Left renal pelvis (tissue), 4 donors: Measurements from ENCODE around the gene ATG7. TPM values are rescaled to one million over a fixed set of nuclear protein-coding genes. Genes with fewer than 3 reads are reported as not detected.
"Not testable (repeated sequence)": the region's sequence is repeated elsewhere in the genome, so short reads cannot be mapped to it uniquely, and the experiment has no call there.

ENCODE experiments used
- DNase-seq, 4 donors: peaks; one replicate each; pipeline ENCODE4 v3.0.0-alpha.2; 2013; ENCODE audit warnings: low read depth in 4 of 4, low spot score in 3 of 4
- polyA plus RNA-seq, 4 donors: library from polyadenylated mRNA; unstranded; fragments of 120-200 nt; gene quantifications; one replicate each; pipeline ENCODE4 v1.2.1, GENCODE V29; 2013; ENCODE audit not compliant: insufficient read length in 4 of 4

ATG7 gene
- polyA plus RNA-seq, 4 donors: 23.5 to 26.3 (median 25.4) TPM

DNA sequence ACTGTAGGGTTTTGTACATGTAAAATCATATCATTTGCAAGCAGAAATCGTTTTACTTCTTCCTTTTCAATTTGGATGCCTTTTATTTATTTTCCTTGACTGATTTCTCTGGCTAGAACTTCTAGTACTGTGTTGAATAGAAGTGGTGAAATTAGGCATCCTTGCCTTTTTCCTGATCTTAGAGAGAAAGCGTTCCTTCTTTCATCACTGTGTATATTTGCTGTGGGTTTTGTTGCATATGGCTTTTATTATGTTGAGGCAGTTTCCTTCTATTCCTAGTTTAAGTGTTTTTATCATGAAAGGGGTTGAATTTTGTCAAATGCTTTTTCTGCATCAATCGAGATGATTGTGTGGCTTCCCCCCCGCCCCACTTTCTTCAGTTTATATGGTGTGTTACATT lies 140.9 kb downstream of the ATG7 start:
- no peak for DNase-seq

DNA sequence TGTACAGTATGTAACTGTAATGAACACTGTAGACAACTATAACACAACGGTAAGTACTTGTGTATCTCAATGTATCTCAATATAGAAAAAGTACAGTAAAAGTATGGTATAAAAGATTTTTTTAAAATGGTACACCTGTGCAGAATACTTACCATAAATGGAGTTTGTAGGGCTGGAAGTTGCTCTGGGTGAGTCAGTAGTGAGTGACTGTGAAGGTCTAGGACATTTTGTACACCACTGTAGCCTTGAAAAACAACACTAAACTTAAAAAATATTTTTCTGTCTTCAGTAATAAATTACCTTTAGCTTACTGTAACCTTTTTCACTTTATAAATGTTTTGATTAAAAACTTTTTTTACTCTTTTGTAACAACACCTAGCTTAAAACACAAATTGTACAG lies 142.9 kb downstream of the ATG7 start:
- DNase-seq: no peak

DNA sequence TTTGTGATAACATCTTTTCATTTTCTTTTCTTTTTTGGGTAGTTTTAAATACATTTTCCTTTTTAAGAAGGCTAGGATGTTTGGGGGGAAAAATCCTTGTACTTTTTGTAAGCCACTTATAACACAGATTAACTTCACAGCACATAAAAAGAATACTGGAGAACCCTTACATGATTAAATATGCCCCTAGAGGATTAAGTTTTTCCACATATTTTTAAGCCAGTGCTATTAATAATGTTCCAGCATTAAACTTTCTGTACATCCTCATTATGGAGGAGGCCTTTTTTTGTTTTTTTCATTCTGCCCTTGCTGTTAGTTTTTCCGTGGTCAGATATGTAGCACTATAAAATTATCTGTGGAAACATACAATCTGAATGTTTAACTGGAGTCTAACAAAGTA lies 147.9 kb downstream of the ATG7 start:
- DNase-seq: no peak

DNA sequence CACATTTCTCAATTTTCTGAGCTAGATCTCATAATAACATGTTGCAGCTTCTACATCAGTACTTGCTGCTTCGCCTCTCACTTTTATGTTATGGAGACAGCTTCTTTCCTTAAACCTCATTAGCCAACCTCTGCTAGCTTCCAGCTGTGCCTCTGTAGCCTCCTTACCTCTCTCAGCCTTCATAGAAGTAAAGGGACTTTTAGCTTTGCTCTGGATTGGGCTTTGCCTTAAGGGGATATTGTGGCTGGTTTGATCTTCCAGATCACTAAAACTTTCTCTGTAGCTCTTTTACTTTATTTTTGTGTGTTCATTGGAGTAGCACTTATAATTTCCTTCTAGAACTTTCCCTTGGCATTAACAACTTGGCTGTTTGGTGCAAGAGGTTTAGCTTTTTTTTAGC lies 150.1 kb downstream of the ATG7 start:
- no peak for DNase-seq

DNA sequence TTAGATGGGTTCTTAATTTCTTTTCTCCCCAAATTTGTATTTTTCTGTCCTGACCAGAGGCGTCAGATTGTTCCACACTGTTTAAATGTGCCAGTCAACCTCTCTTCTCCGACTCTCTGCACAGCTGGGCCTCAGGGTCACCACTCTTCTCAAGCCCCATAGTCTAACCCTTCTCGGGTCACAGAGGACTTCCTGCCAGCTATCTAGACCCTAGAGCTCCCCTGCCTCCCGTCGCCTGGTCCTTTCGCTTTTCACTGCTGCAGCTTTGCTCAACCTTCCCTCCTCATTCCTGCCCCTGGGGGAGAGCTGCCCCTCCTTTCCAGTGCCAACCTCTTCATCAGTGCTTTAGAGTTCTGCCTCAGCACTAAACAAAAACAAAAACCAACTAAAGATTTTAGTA lies 151.7 kb downstream of the ATG7 start:
- DNase-seq: no peak

DNA sequence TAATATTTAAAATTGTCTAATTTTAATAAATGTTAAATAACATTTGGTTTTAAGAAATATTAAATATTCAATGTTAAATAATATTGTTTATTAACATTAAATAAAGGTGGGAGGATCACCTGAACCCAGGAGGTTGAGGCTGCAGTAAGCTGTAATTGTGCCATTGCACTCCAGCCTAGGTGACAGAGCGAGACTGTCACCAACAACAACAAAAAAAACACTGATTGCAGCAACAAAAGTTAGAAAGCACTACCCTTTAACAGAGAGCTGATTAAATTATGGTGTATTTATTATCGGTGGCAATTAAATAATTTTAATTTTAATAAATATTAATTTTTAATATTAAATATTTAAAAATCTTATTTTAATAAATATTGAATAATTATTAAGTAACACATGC lies 152.1 kb downstream of the ATG7 start:
- no peak for DNase-seq

DNA sequence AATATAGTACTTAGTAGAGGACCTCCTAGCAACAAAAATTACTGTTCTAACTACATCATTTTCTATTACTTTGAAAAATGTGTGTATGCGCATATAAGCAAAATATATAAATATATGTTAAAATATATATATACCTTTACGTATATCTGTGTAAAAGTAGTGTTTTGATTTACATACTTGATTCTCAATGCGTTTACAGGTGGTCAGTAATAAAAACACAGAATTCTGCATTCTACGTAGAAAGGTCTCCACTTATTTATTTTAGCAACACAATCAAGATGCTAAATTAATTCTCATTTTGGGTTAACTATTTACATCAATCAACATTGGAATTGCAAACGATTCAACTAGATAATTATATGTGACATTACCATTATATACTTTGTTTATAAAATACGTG lies 158.0 kb downstream of the ATG7 start:
- no peak for DNase-seq

DNA sequence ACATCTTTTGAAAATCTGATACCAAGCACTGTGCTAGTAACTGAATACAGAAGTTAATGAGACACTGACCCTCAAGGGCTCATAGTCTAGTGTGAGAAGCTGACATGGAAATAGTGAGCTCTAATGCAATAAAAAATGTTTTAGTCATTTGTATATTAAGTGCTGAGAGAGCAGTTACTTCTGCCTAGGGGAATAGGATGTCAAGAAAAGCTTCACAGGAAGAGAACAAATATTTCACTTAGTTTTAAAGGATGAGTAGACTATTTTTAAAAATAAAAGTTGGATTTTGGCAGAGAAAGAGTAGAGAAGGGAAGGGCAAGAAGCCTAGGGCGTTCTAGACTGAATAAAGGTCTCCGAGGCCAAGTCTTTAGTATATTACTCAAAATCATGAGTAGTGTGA lies 158.4 kb downstream of the ATG7 start:
- DNase-seq: no peak

DNA sequence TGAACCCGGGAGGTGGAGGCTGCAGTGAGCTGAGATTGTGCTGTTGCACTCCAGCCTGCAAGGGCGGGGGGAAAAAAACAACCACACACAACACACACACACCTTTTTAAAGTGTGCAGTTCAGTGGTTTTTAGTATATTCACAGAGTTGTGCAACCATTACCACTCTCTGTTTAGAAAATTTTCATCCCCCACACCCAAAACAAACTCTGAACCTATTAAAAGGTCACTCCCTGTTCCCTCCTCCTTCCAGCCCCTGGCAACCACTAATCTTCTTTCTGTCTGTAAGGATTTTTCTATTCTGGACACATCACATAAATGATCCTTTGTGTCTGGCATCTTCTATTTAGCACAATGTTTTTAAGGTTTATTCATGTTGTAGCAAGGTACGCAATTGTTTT lies 159.1 kb downstream of the ATG7 start:
- no peak for DNase-seq

DNA sequence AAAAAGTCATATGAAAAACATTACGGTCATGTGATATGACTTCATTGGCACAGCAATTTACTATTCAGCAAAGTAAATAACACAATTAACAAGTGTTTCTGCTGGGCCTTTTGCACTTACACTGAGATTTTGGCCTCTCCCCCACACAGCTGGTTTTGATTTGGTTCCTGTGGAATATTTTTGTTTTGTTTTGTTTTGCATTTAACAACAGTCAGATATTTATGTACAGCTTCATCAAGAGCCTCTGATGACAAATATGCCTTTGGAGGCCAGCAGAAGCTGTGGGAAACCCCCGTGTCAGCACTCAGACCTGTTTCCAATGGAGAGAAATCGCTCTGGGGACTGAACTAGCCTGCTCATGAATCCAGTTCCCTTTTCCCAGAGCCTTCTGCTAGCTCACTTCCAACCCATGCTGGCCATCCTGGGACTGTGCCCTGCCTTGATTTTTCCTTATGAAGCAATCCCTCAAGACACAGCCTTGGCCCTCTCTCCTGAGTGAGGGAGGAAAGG lies 161.9 kb downstream of the ATG7 start:
- DNase-seq: peak in 2 of 4 donors; percentile 31 to 45

DNA sequence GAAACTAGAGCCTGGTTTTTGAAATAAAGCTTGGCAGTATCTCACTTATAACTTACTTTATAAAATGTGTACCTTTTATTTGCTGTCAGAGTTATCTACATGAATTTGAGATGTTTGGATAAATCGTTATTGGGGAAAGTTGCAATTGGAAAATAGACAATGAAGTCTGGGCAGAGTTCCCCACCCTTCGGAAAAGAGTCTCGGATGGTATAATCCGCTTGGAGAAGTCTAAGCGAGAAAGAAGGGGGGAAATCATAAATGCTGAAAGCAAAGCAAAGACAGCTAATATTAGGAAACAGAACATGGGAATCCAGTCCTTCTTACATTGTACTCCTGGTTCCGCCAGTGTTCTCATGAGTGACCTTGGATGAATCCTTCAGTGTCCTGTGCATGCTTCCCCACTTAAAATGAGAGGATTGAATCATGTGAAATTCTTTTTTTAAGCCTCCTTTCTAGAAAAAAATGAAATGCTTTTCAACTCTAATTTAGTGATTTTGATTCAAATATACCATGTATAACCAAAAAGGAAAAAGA lies 162.4 kb downstream of the ATG7 start:
- no peak for DNase-seq

DNA sequence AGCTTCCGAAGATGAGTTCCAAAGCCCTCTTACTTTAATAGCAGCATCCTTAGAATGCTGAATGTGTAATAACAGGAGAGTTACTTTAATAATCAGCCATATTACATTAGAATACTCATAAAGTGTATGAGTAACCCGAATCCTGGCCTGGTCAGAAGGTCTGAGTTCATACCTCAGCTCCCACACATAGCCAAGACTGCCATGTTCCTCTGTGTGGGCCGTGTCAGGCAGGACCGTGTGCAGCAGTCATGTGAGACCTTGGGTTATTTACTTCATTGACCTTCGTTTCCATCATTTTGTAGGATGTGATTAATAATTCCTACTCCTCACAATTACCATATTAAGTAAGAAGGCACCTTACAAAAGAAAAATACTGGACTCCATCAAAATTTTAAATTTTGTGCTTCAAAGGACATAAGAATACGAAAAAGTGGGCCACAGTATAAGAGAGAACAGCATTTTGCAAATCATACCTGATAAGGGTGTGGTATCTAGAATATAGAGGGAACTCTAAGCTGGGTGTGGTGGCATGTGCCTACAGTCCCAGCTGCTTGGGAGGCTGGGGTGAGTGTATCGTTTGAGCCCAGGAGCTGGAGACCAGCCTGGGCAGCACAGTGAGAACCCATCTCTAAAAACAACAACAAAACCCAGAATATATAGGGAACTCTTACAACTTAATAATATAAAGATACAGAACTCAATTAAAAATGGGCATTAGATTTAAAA lies 163.4 kb downstream of the ATG7 start:
- no peak for DNase-seq

DNA sequence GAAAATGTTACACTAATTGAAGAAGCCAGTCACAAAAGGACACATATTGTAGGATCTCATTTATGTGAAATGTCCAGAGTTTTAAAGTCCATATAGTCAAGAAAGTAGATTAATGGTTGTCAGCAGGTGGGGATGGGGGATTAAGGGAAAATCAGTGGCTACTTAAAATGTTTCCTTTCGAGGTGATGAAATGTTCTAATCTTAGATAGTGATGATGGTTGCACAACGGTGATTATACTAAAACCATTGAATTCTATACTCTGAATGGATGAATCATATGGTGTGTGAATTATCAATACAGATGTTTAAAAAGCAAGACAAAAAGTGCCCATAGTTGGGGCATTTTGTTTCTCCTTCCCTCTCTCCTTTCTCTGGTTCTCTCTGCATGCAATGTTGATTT lies 164.6 kb downstream of the ATG7 start:
- no peak for DNase-seq

DNA sequence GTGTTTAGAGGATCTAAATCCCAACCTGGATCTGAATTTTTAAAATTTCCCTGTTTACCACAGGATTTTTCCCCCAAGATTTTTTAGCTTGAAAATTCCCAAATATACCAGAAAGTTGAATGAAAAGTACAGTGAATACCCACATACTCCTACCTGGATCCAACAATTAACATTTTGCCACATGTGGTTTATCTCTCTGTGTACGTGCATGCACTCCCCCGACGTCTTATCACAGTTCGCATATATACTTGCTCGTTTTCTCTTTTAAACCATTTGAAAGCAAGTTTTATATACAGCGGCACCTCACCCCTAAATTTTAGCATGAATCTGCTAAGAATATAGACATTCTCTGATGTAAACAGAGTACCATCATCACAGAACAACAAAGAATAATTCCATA lies 165.3 kb downstream of the ATG7 start:
- no peak for DNase-seq

DNA sequence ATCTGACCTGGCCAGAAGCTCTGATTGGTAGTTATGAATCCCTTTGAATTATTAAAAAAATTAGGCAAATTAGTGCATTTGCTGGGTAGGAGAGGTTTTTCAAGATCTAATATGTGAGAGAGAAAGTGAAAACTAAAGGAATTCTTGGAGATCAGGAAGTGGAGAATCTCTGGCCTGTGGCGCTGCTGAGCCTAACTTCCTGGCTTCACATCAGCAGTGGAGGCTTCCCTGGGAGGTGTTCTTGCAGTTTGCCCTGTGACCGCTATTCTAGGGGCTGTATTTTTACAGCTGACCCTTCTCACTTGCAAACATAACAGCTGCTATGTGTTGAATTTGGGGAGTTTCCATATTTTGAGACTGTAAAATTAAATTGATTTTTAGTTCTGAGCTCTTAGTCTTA lies 166.4 kb downstream of the ATG7 start:
- peak in 2 of 4 donors; percentile 14 to 45 for DNase-seq

DNA sequence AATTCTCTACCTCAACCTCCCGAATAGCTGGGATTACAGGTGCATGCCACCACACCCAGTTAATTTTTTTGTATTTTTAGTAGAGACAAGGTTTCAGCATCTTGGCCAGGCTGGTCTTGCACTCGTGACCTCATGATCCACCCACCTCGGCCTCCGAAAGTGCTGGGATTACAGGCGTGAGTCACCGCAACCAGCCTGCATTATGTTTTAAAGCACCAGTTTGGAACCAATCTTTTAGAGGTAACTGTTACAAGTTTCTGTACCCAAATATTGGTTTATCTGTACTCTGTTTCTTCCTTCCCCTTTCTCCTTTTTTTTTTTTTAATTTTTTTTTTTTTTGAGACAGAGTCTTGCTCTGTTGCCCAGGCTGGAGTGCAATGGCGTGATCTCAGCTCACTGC lies 169.1 kb downstream of the ATG7 start:
- DNase-seq: not testable (repeated sequence)

DNA sequence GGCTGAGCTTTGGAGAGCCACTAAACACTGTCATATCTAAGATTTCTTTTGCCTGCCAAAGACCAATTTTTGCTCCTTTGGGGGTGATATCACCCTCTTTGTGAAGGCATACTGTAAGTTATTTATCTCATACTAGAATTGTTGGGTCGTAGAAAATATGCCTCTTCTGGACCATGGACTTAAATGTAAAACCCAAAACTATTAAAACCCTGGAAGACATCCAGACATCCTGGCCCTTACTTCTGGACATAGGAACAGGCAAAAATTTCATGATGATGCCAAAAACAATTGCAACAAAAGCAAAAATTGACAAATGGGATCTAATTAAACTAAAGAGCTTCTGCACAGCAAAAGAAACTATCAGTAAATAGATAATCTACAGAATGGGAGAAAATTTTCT lies 172.2 kb downstream of the ATG7 start:
- no peak for DNase-seq

DNA sequence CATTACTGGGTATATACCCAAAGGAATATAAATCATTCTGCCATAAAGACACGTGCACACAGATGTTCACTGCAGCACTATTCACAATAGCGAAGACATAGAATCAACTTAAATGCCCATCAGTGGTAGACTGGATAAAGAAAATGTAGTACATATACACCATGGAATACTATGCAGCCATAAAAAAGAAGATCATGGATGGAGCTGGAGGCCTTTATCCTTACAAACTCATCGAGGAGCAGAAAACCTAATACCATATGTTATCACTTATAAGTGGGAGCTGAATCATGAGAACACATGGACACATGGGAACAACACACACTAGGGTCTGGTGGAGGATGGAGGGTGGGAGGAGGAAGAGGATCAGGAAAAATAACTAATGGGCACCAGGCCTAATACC lies 173.0 kb downstream of the ATG7 start:
- DNase-seq: not testable (repeated sequence)

DNA sequence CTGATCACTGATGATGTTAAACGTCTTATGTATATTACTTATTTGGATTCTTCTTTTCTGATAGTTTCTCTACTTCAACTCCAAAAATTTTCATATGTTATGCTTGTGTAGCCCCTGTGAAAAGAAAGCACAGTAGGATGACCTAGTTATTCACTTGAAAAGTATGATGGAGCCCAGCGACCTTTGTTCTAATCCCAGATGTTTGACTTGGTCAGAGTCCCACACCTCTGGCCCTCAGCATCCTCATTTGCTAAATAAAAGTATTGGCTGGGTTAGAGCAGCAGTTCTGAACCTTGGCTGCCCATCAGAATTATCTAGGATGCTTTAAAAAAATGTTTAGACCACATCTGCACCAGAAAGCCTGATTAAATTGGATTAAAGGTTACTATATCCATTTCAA lies 173.7 kb downstream of the ATG7 start:
- DNase-seq: no peak

DNA sequence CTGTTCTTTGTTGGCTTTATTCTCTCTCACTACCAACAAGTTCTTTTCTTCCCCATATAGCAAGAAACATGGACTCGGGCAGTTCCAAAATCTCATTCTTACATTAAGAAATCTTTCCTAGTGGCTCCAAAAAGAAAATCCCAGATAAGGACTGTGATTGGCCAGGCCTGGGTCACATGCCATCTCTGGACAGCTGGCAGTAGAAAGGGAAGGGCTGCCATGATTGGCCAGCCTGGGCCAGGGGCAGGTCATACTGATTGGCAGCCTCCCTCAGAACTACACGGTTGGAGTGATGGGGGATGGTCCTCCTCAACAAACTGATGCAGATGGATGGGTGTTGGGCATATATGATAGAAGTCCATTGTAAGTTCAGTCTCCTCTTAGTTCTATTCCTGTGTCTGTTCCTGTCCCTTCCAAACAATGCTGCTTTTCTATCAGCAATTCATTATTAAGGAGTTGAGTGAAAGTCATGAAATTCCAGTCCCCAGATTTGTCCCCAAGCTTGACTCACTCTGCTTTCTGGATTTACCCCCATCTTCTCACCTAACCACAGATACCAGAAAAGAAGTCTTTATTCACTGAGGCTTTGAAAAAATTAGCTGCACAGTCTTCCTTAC lies 175.5 kb downstream of the ATG7 start:
- no peak for DNase-seq

DNA sequence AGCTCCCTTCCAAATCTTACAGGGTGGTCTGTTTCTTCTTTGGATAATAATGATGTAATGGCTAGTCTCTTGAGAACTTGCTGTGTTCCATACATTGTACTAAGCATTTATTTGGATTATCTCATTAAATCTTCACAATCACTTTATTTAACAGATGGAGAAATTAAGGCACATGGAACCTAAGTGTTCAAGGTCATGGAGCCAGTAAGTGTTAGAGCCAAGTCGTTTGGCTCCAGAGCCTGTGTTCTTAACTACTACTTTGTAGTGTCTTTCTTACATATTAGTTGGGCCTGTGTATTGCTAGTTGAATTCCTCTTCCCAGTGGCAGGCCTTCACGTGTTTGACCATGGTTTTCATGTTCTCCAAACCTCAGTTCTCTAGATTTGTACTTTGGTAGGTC lies 177.8 kb downstream of the ATG7 start:
- DNase-seq: no peak

DNA sequence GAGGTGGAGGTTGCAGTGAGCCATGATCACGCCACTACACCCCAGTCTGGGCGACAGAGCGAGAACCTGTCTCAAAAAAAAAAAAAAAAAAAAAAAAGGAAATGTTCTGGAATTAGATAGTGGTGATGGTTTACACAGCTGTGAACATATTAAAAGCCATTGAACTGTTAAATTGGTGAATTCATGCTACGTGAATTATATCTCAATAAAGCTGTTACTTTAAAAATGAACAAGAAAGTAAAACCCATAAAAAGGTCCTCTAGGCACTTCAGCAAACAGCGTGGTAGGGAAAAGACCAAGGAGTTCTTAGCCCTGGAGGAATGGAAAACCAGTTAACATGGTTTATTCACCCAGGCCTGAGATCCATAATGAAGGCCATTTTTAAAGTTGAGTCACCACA lies 180.1 kb downstream of the ATG7 start:
- DNase-seq: no peak
